GM21737 (cell line): ENCODE results near the gene PKHD1.

ENCODE experiments used
- ATAC-seq: cut with Tn5 transposase; IDR thresholded peaks from one replicate; pipeline ENCODE4 v1.9.1; 2021; ENCODE audit warnings: mild to moderate bottlenecking, moderate library complexity; ENCODE audit not compliant: unreplicated experiment

PKHD1 gene

DNA sequence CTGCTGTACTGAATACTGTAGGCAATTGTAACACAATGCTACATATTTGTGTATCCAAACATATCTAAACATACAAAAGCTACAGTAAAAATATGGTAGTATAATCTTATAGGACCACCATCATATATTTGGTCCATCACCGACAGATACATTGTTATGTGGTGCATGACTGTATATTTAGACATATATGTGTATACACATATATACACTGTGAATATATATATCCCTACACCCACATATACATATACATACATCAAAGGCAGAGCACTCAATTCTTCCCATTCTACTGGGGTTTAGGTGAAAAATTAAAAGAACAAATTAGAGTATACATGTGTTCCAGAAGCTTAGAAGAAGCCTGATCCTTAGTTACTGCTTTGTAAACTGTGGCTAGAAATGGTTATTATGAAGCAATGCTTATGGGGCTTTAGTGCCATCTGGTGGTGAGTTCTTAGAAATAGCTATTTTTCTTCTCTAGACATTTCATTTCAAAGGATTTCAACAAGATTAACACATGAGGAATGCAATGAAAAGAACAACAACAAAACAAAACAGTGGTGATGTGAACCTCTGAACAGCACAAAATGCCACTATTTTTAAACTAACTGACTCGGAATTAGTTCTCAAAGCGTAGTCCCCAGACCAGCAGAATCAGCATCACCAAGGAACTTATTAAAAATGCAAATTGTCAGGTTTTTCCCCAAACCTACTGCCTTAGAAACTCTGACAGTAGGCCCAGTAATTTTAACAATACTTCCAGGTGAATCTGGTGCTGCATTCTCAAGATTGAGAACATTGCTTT, 38.0 kb downstream of the PKHD1 start:
- no peak for ATAC-seq

DNA sequence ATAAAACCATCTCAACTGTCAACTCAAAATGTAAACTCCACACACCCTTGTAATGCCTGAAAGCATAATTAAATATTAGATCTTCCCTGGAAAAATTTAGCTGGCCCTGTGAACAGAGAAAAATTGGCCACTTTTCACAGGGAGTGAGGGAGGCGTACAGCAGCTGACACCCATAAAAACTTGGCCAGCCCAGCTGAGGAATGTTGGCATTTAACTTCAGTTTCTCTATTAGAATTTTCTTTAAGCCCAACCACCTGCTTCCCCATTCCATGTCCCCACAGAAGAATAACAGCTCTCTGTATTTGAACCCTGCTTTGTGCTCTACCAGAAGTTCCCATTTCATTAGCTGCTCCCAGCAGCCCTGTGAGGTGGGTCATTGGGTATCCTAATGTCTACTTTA, 41.0 kb downstream of the PKHD1 start:
- no peak for ATAC-seq

DNA sequence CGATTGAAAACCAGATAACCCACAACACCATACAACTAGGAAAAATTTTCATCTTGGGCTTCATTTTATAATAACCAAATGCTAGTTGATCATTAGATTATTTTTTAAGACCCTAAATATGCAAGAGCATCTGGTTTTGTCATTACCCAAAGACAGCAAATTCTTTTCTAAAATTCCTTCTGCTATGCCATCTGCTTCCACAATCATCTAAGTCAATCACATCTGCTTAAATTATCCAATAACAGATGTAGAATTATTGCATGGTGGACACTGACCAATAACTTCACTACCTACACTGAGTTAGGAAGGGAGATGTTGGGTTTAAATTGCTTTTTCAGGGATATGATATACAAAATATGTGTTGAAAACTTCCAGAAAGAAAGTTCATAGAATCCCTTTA, 41.9 kb downstream of the PKHD1 start:
- ATAC-seq: no peak

DNA sequence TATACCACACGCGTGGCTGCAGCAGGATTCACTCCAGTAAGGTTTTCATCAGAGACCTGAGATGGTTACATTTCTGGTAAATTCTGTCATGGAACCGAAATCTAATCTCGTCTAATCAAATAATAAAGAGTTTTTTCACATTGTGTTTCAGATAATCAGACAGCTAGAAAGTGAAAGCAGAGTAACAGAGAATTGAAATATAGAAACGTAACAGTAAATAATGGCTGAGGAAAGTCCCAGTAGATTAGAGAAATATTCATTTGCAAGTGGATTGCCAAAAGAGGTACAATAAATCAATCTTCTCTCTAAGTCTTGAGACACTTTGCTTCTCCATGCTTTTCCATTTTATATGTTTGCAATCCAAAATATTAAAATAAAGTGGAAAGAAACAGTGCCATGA, 42.4 kb downstream of the PKHD1 start:
- no peak for ATAC-seq

DNA sequence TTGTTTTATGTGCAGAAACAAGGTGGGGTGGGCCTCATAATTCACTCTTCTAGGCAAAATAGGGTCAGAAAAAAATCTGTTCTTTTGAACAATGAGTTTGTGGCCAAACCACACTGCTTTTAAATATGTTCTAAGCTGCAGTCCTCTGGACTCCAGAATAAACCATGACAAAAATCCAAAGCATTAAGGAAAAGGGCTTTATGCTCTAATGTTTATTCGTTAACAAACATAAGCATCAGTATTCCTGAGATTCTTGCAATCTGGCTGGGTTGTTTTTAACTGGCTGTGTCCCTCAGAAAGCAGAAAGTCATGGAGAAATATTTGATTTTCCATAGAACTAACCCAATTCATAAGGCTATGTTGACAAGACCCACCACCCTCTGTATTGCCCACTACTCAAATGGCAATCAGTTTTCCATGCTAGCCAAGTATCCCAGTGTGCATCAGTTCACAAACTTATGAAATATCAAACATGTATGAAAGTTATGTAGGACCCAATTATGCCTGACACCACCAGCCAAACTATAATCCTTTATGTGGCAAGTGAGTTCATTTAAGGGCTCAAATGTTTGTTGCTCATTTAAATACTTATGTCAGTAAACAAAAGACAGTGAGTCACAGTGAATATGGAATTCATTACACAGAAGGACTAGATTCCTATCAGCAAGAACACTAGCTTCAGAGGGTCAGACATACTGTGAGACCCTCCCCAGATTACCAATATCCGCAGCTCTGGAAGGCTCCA, 45.1 kb downstream of the PKHD1 start:
- ATAC-seq: no peak

DNA sequence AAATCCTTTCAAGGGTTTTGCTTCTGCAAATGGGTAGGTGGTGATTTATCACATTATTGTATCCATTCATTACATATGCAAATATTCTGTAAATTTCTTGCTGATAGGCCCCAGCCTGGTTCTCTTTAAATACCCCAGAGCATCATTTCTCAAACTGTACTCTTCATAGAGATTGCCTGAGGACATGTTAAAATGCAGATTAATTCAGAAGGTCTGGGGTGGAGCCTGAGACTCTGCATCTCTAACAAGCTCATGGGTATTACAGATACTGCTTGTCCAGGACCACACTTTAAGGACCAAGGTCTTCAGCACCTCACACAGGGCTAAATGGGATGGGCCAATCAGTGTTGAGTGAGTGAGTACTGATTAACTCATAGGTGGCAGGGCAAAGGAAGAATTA, 46.3 kb downstream of the PKHD1 start:
- no peak for ATAC-seq

DNA sequence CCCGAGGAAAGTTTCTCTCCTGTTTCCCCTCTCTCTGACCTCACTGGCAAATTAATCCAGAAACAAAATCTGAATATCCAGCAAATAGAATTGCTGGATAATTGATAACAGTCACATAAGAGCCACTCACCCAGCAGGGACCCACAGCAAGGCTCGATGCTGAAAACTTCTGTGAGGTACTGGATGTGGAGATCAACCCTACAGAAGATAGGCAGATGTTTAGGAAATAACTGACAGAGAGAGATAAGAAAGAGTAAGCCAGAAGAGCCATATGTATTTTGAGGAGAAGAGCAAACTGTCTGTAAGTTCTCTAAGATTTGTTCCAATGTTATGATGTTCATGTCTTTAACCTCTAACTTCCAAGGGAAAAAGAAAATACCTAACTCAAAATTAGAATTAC, 59.7 kb downstream of the PKHD1 start:
- no peak for ATAC-seq

DNA sequence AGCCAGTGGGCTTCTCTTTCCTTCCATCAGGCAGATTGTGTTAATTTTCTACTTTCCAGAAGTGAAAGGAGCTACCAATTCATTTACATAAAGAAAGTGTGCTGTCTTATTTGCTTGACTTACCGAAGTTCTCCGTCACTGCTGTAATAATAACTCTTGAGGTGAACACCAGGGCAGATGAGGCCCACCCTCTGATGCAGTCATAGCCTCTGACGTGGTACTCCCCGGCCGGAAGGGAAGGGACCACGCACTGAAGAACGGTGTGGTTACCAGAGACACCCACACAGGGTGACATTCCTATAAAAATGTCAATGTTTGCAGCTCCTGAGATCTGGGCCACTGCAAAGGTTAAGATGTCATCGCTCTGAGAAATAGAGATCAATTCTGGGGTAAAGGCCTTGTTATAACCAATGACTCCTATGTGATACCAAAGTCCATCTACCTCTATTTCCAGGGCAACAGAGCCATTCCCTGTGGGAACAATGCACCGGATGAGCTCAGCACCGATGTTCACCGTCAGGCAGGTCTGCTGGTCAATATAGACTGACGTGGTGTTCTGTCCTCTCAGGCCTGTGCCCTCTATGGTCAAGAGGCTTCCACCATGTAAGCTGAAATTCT, 62.9 kb downstream of the PKHD1 start:
- no peak for ATAC-seq

DNA sequence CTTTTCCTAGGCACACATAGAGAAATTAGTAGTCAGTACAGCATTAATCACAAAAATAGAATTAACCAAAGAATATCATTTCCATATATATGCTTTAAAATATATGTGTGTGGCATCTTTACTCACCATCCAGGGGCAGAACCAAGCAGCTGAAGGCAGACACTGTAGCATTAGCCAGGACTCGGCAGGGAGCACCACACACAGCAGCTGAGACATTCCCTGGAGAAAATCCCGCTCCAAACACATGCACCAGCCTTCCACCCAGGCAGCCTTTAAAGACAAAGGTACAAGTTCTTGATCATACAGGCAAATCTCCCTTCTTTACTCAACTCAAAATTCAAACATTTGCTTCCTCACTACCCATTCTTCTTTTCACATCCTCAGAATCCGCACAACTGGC, 64.7 kb downstream of the PKHD1 start:
- ATAC-seq: no peak

DNA sequence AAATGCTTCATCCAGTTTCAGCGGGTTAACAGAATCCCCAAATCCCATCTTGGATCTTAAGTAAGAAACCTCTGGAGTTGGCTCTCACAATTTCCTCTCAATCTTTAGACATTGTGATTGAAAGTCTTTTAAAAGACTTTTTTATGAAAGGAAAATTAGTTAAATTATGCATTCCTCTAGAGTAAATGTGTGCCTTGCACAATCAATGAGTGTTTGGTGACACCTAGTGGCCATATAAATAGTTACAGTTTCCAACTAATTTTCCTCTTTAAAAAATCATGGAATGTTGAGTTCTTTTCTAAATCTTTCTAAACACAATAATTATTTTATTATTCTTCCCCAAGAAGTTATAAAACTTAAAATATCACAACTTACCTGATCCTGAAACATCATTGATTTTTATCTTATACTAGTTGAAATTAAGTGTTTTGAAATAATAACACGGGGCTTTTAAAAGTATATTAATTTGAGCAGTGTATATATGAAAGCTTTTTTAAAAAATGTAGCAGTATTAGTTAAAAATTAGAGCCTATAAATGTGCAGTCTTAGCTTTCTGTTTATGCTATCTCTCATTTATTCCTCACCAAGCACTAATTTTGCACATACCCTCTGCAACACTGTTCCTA, 66.4 kb downstream of the PKHD1 start:
- ATAC-seq: no peak

DNA sequence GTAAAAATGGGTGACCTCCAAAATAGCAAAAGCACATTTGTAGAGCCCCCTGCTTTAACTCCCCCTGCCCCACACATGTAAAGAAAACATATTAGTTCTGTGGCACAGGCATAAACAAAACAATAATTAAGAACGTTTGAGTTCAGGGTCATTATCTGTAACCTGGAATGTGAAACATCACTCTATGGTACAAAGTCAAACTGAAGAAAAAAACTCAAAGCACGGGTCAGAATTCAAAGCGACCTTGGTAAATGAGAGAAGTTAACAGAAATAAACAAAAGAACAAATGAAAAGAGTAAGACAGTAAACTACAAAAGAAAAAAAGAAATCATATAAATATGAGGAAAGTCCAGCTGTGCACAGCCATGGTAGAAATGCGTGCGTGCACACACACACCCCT, 67.5 kb downstream of the PKHD1 start:
- no peak for ATAC-seq

DNA sequence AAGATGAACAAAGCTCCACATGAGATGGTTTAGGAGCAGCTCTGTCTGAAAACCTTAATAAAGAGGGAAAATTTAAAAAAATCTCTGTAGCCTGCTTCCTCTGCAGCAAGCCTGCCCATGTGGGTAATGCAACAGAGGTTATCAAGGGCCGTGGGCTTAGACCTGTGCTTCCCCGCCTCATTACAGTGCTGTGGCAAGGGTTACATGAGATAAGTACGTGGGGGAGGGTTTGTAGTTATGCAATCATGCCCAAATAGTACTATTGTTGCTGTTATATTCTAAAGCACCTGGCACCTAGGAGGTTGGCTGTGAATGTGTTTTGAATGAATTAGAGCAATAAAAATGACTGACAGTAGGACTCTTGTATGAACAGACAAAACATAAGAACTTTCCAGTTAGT, 68.3 kb downstream of the PKHD1 start:
- ATAC-seq: no peak

DNA sequence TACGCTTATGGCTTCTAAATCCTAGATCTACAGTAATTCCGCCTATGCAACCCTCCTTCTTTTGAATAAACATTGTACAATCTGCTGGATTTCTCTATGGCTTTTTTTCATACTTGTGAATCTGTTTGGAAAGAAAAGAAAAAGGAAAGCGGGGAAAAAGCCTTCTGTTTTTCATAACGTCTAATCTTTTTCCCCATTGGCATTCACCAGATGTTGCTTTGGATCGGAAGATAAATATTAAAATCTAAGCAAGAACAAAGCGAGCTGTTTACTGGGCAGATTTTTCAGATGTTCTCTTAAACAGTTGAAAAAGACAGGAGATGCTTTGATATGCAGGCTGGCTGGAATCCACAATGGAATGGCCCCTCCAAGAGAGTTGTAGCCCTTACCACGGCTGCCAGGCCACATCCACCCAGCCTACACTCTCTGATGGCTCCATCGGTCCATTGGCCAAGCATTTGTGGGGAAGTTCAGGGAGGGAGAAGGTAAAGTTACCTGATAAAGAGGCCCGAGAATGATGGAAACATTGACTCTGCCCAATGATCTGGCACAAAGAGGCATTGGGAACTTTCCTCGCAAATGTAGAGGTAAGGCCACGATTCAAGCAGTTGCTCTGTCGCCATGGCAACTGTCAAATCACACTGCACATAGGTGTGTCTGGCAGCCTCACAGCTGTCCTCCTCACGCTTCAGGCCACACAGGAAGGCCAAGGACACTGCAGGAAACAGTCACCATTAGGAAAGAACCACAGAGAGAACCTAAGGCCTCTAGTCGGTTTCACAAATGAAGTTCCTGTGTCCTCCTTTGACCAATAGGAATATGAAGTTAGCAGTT, 70.3 kb downstream of the PKHD1 start:
- no peak for ATAC-seq

DNA sequence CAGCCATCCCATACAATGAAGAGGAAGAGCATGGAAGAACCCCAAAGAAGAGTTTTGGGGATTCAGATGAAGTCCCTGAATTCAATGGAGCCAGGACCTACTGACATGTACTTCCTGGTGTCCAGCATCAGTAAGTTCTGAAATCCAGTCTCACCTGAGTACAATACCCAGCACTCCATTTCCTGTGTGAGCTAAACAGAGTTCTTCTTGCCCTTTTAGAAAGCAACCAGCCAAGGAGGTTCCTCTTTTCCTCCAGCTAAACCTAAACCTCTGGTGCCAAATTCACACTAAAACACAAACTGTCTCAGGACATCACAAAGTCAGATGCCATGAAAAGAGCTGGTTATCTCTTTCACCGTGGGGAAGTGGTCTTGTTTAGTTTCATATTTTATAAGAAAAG, 71.5 kb downstream of the PKHD1 start:
- no peak for ATAC-seq

DNA sequence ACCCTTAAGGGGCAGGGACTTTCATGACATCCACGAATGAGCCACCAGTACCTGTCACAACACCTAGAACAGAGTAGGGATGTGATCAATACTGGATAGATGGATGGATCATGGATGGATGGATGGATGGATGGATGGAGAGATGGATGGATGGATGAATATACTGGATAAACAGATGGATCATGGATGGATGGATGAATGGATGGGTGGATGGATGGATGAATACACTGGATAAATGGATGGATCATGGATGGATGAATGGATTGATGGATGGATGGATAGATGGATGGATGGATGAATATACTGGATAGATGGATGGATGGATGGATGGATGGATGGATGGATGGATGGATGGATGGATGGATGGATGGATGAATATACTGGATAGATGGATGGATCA, 73.0 kb downstream of the PKHD1 start:
- ATAC-seq: no peak

DNA sequence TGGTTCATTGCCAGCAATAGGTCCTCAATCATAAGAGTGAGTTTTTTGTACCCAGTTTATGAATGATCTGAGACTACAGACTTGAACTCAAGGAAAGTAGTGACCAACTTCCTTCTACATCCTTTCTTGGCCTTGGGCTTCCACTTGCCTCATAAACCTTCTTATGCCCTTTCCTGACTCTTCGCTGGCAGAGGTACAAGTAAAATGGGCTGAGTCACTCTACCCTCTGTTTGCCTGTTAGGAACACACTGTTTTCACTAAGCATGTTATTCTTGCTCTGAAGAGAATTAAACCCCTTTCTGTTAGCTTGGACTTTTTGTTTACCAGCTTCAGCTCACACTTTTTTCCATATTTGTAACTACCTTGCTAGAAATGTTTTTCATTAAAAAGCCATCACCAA, 74.4 kb downstream of the PKHD1 start:
- no peak for ATAC-seq

DNA sequence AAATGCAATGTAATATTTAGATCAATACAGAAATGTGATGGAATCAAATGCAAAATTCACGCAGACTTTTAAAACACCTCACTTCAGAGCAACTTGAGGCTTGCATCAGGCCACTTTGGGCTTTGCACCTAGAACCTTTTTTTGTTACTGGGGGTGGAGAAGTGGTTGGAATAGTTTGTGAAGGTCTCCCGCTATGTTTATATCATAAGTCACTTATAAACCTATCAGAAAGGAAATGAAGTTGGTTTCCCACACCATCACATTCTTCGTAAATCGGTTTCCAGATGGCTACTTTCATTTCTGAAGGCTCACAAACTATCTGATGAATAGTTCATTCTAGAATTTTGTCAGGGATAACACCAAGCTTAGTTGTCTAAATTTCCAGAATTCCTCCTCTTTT, 74.8 kb downstream of the PKHD1 start:
- ATAC-seq: no peak

DNA sequence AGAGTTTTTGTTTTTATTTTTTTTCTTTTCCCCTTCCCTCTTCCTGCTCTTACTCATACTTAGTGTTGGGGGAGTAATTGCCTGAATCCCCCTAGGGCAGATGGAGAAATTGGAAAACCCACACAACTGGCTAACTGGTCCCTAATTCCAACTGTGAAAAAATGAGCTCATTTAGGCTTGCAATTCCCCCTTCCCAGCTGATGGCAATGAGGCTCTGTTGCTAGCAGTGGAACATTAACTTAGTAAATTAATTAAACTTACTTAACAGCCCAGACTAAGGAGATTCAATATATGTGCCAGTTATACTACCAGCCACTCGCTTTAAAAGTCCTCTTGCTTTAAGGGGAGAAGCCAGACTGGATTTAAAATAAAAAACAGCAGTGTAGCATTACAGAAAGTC, 76.6 kb downstream of the PKHD1 start:
- no peak for ATAC-seq

DNA sequence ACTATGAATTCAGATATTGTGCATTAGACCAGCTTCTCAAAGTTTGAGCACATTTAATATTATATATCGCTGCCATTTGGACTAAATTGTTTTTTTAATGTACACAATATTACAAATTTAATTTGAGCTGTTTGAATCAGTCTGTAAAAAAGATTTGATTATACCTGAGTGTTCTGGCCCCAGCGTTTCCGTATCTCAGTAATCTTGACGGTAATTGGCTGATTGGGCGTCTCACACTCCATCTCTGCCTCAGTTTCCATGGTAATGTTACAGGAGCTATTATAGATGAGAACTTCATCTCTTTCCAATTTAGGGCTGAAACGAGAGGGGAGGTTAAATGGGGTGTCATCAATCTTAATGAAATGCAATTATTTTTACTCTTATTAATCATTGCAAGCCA, 77.3 kb downstream of the PKHD1 start:
- ATAC-seq: no peak

DNA sequence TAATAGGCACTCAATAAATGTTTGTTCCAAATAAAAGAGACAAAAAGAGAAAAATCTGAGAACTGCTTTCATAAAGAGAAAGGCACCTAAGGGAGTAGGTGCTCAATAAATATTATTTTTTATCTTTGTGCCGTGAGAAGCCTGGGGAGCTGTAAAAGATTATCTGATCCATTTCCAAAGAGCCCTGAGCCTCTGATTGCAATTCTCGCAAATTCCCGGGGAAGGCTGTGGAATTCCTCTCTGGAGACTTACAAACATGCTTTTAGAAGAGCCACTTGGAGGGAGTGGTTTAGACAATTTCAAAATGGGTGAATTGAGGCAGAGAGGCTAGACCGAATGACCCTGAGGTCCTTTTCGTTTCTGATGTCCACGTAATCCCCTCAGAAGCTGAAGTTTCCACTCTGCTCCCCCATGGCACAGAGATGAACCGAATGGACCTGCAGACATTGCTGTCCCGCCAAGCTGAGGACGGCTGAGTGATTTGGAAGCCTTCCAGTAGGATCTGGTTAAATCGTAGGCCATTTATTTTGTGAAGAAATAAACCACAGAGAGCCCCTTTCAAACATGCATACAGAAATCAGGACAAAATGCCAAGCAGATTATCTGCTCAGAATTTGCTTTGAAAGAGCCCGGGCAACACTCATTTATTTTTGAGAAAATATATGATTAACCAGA, 77.8 kb downstream of the PKHD1 start:
- no peak for ATAC-seq
